Trophoblast cell (in vitro differentiated cells and primary cell): Measurements from ENCODE around the gene ATG14.
A peak's percentile ranks its signal among the peaks of the same experiment; 100 is the strongest.

ENCODE experiments used
- DNase-seq, 2 donors: peaks; one replicate each; pipeline ENCODE4 v3.0.0-alpha.2; 2016
- H2AFZ ChIP-seq: 2 replicates; pipeline ENCODE4 v1.6.1; 2013; ENCODE audit warnings: low read length, moderate library complexity, mild to moderate bottlenecking; ENCODE audit not compliant: insufficient read depth, poor library complexity
- H2AK5ac ChIP-seq: 2 replicates; pipeline ENCODE4 v1.6.1; 2013; ENCODE audit warnings: mild to moderate bottlenecking, low read length
- H2BK120ac ChIP-seq: 2 replicates; pipeline ENCODE4 v1.6.1; 2013; ENCODE audit warnings: low read length, mild to moderate bottlenecking, moderate library complexity; ENCODE audit not compliant: insufficient read depth, poor library complexity
- H2BK12ac ChIP-seq: 2 replicates; pipeline ENCODE4 v1.6.1; 2013; ENCODE audit warnings: mild to moderate bottlenecking, low read length, moderate library complexity
- H2BK5ac ChIP-seq: 2 replicates; pipeline ENCODE4 v1.6.1; 2013; ENCODE audit warnings: low read length, low read depth, moderate library complexity, mild to moderate bottlenecking; ENCODE audit not compliant: poor library complexity
- H3K14ac ChIP-seq: 2 replicates; pipeline ENCODE4 v1.6.1; 2013; ENCODE audit warnings: mild to moderate bottlenecking, low read length
- H3K18ac ChIP-seq: 2 replicates; pipeline ENCODE4 v1.6.1; 2013; ENCODE audit warnings: mild to moderate bottlenecking, low read length
- H3K23ac ChIP-seq: 2 replicates; pipeline ENCODE4 v1.6.1; 2013; ENCODE audit warnings: low read length
- H3K27ac ChIP-seq: 2 replicates; pipeline ENCODE4 v1.5.1; 2013; ENCODE audit warnings: low read depth, mild to moderate bottlenecking, inconsistent platforms, low read length, moderate library complexity
- H3K27me3 ChIP-seq: 2 replicates; pipeline ENCODE4 v1.6.1; 2013; ENCODE audit warnings: inconsistent platforms, mild to moderate bottlenecking, low read length, moderate library complexity; ENCODE audit not compliant: insufficient read depth
- H3K36me3 ChIP-seq, 2 experiments: 1 replicate in 1 of 2; 2 replicates in 1 of 2; pipeline ENCODE4 v1.6.1; 2013; ENCODE audit warnings: low read length in 2 of 2, mild to moderate bottlenecking in 2 of 2, moderate library complexity in 1 of 2; ENCODE audit not compliant: insufficient read depth in 2 of 2, control insufficient read depth in 1 of 2
- H3K4ac ChIP-seq: 2 replicates; pipeline ENCODE4 v1.6.1; 2013; ENCODE audit warnings: low read depth, mild to moderate bottlenecking, low read length, moderate library complexity
- H3K4me1 ChIP-seq, 2 experiments: 1 replicate in 1 of 2; 2 replicates in 1 of 2; pipeline ENCODE4 v1.6.1; 2013; ENCODE audit warnings: low read length in 2 of 2, mild to moderate bottlenecking in 2 of 2, moderate library complexity in 1 of 2; ENCODE audit not compliant: insufficient read depth in 2 of 2, control insufficient read depth in 1 of 2
- H3K4me2 ChIP-seq: 2 replicates; pipeline ENCODE4 v1.6.1; 2013; ENCODE audit warnings: inconsistent platforms, mild to moderate bottlenecking, low read length, moderate library complexity
- H3K4me3 ChIP-seq: 2 replicates; pipeline ENCODE4 v1.5.1; 2013; ENCODE audit warnings: mild to moderate bottlenecking, low read depth, low read length, inconsistent platforms
- H3K79me1 ChIP-seq: one replicate; pipeline ENCODE4 v1.6.1; 2013; ENCODE audit warnings: low read length
- H3K79me2 ChIP-seq: 2 replicates; pipeline ENCODE4 v1.6.1; 2013; ENCODE audit warnings: low read length, mild to moderate bottlenecking; ENCODE audit not compliant: control insufficient read depth, insufficient read depth, poor library complexity
- H3K9ac ChIP-seq: 2 replicates; pipeline ENCODE4 v1.6.1; 2013; ENCODE audit warnings: mild to moderate bottlenecking, low read length
- H3K9me3 ChIP-seq: 2 replicates; pipeline ENCODE4 v1.6.1; 2013; ENCODE audit warnings: low read depth, mild to moderate bottlenecking, control low read depth, inconsistent platforms, low read length; ENCODE audit not compliant: insufficient read depth
- H4K12ac ChIP-seq: 2 replicates; pipeline ENCODE4 v1.6.1; 2013; ENCODE audit warnings: low read depth, mild to moderate bottlenecking, low read length, moderate library complexity
- H4K8ac ChIP-seq: 2 replicates; pipeline ENCODE4 v1.6.1; 2013; ENCODE audit warnings: low read depth, mild to moderate bottlenecking, low read length, moderate library complexity
- H4K91ac ChIP-seq: one replicate; pipeline ENCODE4 v1.6.1; 2013; ENCODE audit warnings: low read depth, mild to moderate bottlenecking, low read length, moderate library complexity
- WGBS: extraction: QIAGEN DNeasy Blood & Tissue Kit; methylation state at CpG from one replicate; pipeline ENCODE4 v1.1.7; 2013; ENCODE audit warnings: missing lambda C conversion rate; ENCODE audit not compliant: insufficient read length, insufficient coverage; ENCODE audit errors: extremely low coverage; 5-methylcytosine and 5-hydroxymethylcytosine counted together

The ATG14 gene

GRCh38 chr14:55333711-55334485, 77.7 kb downstream of the ATG14 start:
- Histone ChIP-seq H4K12ac (no peak overlapping the region), H2BK120ac (no peak overlapping the region), H3K4ac (no peak overlapping the region), H2AFZ (no peak overlapping the region), H2BK5ac (no peak overlapping the region), H3K79me1 (no peaks in the 10 kb centered on the region), H3K27me3 (no peaks in the 10 kb centered on the region), H3K23ac (no peak overlapping the region), H3K4me1 (no peaks in the 10 kb centered on the region), H2BK12ac (no peak overlapping the region), H3K79me2 (no peaks in the 10 kb centered on the region), H3K27ac (no peak overlapping the region), H2AK5ac (no peak overlapping the region), H4K8ac (no peak overlapping the region), H3K14ac (no peak overlapping the region), H3K9me3 (no peaks in the 10 kb centered on the region), H3K9ac (no peak overlapping the region), H4K91ac (no peak overlapping the region), H3K4me2 (no peak overlapping the region), H3K36me3 (no peaks in the 10 kb centered on the region), H3K4me3 (no peak overlapping the region), H3K18ac (no peak overlapping the region)
- DNase-seq = peak in 1 of 2 donors; percentile 21
- no CpG with 5 or more reads among the region's 4 CpGs for WGBS

DNA sequence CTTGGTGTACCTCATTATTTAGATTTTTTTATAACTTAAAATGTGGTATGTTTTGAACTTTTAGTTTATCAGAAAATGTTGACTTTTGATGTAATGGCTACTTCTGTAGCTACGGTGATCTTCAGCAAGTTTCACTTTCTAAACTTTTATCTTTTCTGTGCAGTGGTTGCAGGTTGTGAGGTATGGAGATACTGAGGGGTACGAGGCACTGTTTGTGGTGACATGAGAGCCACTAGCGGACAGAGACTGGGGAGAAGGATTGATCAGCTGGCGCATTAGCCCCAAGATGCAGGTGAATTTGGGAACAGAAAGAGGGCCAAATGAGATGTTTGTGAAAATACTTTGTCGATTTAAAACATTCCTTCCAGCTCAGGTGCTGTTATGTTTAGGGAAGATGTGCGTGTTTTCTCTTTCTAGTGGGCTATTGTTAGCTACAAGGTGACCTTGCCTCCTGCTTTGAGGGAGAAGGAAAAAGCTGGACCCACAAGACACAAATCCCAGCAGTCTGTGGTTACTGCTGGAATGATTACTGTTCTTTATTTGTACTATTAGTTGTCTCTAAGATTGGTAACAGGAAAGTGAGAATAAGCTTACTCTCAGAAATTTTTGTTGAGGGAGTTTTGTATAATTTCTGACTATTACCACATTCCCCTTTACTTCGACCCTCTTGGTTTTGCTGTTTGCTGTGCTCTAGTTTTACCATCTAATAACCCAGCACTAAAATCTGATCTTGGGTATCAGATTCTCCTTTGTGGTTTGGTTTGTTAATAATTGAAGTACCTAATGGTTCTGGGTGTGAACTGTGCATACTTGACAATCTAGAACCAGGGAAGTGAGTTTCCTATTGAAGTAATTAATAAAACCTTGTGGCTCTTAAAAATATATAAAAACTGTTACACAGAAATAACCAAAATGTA, 78.7 kb downstream of the ATG14 start:
- no peak overlapping the region for H2AFZ ChIP-seq
- no peak overlapping the region for H3K14ac ChIP-seq
- H3K36me3 ChIP-seq = no peaks in the 10 kb centered on the region
- H2AK5ac ChIP-seq = no peak overlapping the region
- no peak overlapping the region for H3K4me2 ChIP-seq
- H2BK5ac ChIP-seq = no peak overlapping the region
- no peak overlapping the region for H3K4ac ChIP-seq
- no peak overlapping the region for H3K27ac ChIP-seq
- H2BK12ac ChIP-seq = no peak overlapping the region
- H3K79me2 ChIP-seq = no peaks in the 10 kb centered on the region
- H3K18ac ChIP-seq = no peak overlapping the region
- H3K23ac ChIP-seq = no peak overlapping the region
- no peak overlapping the region for H3K9ac ChIP-seq
- no peak overlapping the region for H3K4me3 ChIP-seq
- H3K27me3 ChIP-seq = no peaks in the 10 kb centered on the region
- no peak overlapping the region for H4K8ac ChIP-seq
- DNase-seq = no peak
- H2BK120ac ChIP-seq = no peak overlapping the region
- H3K4me1 ChIP-seq = no peaks in the 10 kb centered on the region
- no peak overlapping the region for H4K12ac ChIP-seq
- no CpG with 5 or more reads among the region's 7 CpGs for WGBS
- no peak overlapping the region for H4K91ac ChIP-seq
- no peaks in the 10 kb centered on the region for H3K9me3 ChIP-seq
- H3K79me1 ChIP-seq = no peaks in the 10 kb centered on the region

DNA sequence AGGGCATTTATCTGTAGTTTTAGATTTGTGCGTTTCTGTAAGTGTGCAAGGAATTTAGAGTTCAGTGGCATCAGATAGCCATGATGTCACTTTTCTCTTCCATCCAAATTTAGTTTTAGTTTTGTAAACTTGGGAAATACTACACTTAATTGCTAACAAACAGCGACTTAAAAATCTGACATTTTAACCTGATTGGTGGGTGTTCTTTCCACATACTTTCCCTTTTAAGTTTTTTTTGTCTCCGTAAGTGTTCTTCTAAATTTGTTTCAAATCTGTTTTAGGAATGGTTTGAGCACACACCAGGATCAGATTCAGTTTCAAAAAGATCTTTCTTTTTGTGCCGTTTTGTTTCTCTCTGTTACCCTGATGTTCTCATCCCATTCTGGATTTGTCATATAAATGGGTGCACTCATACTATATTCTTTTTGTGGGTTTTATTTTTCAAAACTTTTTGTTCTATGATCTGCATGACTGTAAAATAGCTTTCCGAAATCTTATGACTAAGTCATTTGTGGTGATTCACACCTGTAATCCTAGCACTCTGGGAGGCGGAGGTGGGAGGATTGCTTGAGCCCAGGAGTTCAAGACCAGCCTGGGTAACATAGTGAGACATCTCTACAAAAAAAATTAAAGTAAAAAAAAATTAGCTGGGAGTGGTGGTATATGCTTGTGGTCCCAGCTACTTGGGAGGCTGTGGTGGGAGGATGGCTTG, 81.5 kb downstream of the ATG14 start:
- H4K91ac ChIP-seq = no peak overlapping the region
- no peak overlapping the region for H3K4ac ChIP-seq
- WGBS = no CpG with 5 or more reads among the region's 6 CpGs
- no peak overlapping the region for H3K14ac ChIP-seq
- H3K79me1 ChIP-seq = no peaks in the 10 kb centered on the region
- no peak overlapping the region for H2BK5ac ChIP-seq
- DNase-seq = no peak
- H3K18ac ChIP-seq = no peak overlapping the region
- no peak overlapping the region for H2BK120ac ChIP-seq
- H3K9ac ChIP-seq = no peak overlapping the region
- H2AK5ac ChIP-seq = no peak overlapping the region
- H4K12ac ChIP-seq = no peak overlapping the region
- H4K8ac ChIP-seq = no peak overlapping the region
- no peak overlapping the region for H2BK12ac ChIP-seq
- no peaks in the 10 kb centered on the region for H3K79me2 ChIP-seq
- H2AFZ ChIP-seq = no peak overlapping the region
- no peak overlapping the region for H3K23ac ChIP-seq
- no peak overlapping the region for H3K4me3 ChIP-seq
- no peaks in the 10 kb centered on the region for H3K4me1 ChIP-seq
- H3K36me3 ChIP-seq = no peaks in the 10 kb centered on the region
- no peaks in the 10 kb centered on the region for H3K9me3 ChIP-seq
- no peak overlapping the region for H3K4me2 ChIP-seq
- no peaks in the 10 kb centered on the region for H3K27me3 ChIP-seq
- no peak overlapping the region for H3K27ac ChIP-seq

- Histone ChIP-seq H4K91ac (no peak overlapping the region), H4K12ac (no peak overlapping the region), H3K36me3 (peaks cover 0 to 2% of the 10 kb centered on the region in 2 experiments), H3K9me3 (no peaks in the 10 kb centered on the region), H3K4me3 (no peak overlapping the region), H3K18ac (no peak overlapping the region), H3K23ac (no peak overlapping the region), H2BK120ac (no peak overlapping the region), H3K79me2 (no peaks in the 10 kb centered on the region), H3K27me3 (no peaks in the 10 kb centered on the region), H3K79me1 (no peaks in the 10 kb centered on the region), H3K4me2 (no peak overlapping the region), H3K4me1 (no peaks in the 10 kb centered on the region), H4K8ac (no peak overlapping the region), H2BK12ac (no peak overlapping the region), H3K27ac (no peak overlapping the region), H3K9ac (no peak overlapping the region), H2BK5ac (no peak overlapping the region), H2AK5ac (no peak overlapping the region), H2AFZ (no peak overlapping the region), H3K14ac (no peak overlapping the region), H3K4ac (no peak overlapping the region)
- WGBS = no CpG with 5 or more reads among the region's 3 CpGs
- DNase-seq = peak in 1 of 2 donors; percentile 17
These were observed 83.3 kb downstream of the ATG14 start for GRCh38 chr14:55328317-55328716.
